NCI-H1105 treated with DMSO at 0.1 percent for 48 hours (cell line): ENCODE results near the gene RABAC1.
"Not testable (repeated sequence)": the region's sequence is repeated elsewhere in the genome, so short reads cannot be mapped to it uniquely, and the experiment has no call there.

Experiments used
- DNase-seq: peaks from one replicate; lab custom pipeline; 2025; lab: John Stamatoyannopoulos, UW

RABAC1 gene

GRCh38 chr19:41915776-41916414 is 43.2 kb downstream of the RABAC1 start:
- no peak for DNase-seq

GRCh38 chr19:41915021-41915775 is 43.9 kb downstream of the RABAC1 start:
- DNase-seq, result no peak

GRCh38 chr19:41914424-41914834 is 44.7 kb downstream of the RABAC1 start:
- DNase-seq, result not testable (repeated sequence)

GRCh38 chr19:41913538-41914423 is 45.3 kb downstream of the RABAC1 start:
- DNase-seq, result no peak

- no peak for DNase-seq
Observed at GRCh38 chr19:41912899-41913537, 46.1 kb downstream of the RABAC1 start.

GRCh38 chr19:41911889-41912731 is 47.0 kb downstream of the RABAC1 start:
- no peak for DNase-seq

GRCh38 chr19:41910992-41911888 is 47.9 kb downstream of the RABAC1 start:
- DNase-seq, result no peak

- DNase-seq, result no peak
Observed at GRCh38 chr19:41910240-41910991, 48.7 kb downstream of the RABAC1 start.

- no peak for DNase-seq
Observed at GRCh38 chr19:41909706-41910105, 49.4 kb downstream of the RABAC1 start.

- DNase-seq, result no peak
Observed at GRCh38 chr19:41908724-41909464, 50.2 kb downstream of the RABAC1 start.

- no peak for DNase-seq
Observed at GRCh38 chr19:41907994-41908615, 51.0 kb downstream of the RABAC1 start.

GRCh38 chr19:41906916-41907680 is 52.0 kb downstream of the RABAC1 start:
- no peak for DNase-seq
